HG03460 (cell line): ENCODE data around the gene TRRAP.

Source experiments
- ATAC-seq: cut with Tn5 transposase; IDR thresholded peaks from one replicate; pipeline ENCODE4 v1.9.1; 2021; ENCODE audit not compliant: unreplicated experiment

The TRRAP gene

DNA sequence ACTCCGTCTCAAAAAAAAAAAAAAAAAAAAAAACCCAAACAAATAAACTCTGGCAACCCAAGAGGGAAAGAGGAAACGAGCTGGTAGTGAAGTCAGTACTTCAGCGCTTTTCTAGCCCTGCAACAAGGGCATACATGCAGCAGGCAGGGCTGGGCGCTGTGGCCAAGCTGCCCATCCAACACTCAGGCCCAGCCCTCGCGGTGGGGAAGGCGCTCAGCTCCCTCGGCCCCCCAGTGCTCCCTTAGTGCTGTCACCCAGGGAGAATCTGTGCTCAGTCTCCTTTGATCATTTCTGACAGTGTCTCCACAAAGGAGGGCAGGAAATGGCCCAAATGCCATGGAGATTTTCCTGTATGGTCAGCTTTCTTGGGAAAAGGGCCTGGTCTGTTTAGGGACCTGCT lies 168.4 kb downstream of the TRRAP start:
- ATAC-seq, result no peak

DNA sequence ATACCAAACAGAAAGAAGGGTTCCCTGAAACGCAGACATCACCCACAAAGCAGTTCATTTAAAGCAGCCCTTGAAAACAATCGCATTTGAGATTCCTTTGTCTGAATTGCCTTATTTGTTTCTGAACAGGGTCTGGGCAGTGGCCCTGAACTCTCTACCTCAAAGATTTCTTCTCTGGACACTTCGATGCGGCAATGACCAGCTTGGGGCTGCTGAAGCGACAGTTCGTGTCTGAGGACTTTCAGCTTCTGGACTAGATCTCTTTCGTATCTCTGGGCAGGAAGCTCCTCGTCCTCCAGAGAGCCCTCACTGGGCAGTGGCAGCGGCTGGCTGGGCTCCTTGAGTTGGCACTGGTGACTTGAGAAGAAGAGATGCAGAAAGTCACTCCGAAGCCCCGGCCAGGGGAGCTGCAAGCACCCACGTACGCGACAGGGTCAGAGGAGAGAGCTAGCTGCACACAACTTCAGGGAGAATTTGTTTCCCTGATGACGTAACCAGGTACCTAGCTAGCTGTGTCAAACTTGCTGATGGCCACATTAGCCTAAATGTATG lies 169.3 kb downstream of the TRRAP start:
- ATAC-seq, result no peak

DNA sequence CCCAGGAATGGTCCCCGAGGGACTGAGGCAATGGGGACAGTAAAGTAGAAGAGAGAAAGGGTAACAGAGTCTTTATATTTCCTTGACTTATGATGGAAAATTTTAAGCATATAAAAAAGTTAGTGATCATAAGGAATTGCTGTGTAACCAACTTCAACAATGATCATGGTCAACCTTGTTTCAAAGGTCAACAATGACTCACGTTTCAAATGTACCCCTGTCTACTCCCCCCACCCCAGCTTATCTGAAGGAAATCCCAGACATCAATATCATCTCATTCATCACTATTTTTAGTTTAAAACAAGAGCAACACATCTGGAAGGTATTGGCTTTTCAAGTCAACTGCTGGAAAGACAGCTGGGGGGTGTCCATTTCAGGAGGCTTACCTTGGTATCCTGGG lies 172.6 kb downstream of the TRRAP start:
- no peak for ATAC-seq

DNA sequence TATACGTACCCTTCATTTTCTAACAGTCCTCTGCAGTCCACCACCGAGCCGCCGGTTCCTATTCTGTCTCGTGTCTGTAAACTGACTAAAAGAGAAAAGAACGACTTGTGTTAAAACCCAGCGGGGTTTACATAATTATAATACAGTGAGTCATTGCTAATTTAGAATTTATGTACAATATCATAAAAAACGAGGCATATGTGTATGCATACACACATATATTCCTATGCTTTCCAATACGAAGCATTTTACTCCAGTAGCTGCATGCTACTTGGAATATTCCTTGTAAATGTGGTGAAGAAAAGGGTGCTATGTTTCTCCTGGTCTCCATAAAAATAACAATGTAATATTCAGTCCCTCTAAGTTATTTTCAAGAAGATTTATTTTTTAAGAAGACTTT lies 176.4 kb downstream of the TRRAP start:
- no peak for ATAC-seq

DNA sequence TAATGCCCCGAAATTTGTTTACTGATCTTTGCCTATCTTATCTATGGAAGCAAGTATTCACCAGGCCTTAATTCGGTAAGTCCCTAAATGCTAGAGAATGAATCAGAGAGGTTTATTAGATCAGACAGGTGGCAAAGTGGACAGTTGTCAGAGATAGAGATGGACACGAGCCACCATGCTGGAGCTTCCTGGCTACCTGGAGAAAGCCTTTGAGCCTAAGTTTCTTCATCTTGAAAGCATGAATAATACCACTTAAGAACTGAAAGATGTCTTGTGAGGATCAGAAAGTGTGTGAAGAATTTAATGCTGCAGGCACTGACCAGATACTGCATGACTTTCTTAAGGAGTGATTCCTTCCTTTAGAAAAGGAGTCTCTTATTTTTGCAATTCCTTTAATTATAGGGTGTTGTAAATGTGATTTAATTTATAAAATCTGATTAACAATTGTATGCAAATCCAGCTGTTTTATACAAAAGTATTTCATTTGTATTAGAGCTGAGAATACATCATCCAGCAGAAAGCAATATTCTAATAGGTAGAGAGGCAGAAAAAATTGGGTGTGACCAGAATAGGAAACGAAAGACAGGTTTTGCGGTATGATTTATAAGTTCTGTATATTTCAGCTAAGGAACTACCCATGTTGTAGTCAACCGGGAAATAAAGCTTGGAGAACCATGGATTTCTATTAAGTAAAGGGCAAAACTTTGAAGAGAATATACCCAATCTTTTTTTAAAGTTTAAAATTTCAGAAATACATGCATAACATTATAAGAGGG lies 182.9 kb downstream of the TRRAP start:
- ATAC-seq, result no peak
